Fibroblast of lung (primary cell): ENCODE measurements around the gene PARG.

Experiments used
- EZH2 ChIP-seq: IDR thresholded peaks from 2 replicates; pipeline ENCODE4 v1.5.1; 2012; ENCODE audit warnings: low read length, control low read depth, mild to moderate bottlenecking; ENCODE audit errors: missing control alignments
- TF ChIP-seq, protein P1 (sequence below), 2 donors: IDR thresholded peaks in 1 of 2; conservative IDR thresholded peaks in 1 of 2; 1 replicate in 1 of 2; 2 replicates in 1 of 2; pipeline ENCODE4 v1.5.1; 2011 to 2012; ENCODE audit warnings: low read length in 2 of 2, control low read depth in 1 of 2, inconsistent platforms in 1 of 2, low read depth in 1 of 2, mild to moderate bottlenecking in 1 of 2

DNA sequence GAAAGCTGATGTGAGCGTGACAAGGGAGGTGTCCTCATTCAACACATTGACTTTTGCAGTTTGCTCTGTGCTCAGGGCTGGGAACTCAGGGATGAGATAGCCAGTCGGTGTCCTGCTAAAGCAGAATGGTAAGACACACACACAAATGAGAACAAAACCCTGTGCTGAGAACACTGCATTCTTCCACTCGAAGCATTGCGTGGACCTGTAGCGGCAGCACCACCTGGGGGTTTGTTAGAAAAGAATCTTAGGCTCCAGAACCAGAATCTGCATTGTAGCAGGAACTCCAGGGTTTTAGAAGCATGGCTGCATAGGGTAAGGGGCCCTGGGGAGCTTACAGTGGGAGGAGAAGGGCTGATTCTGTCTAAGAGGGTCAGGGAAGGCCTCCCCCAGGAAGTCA is 158.2 kb downstream of the PARG start:
- TF ChIP-seq, protein P1, sequence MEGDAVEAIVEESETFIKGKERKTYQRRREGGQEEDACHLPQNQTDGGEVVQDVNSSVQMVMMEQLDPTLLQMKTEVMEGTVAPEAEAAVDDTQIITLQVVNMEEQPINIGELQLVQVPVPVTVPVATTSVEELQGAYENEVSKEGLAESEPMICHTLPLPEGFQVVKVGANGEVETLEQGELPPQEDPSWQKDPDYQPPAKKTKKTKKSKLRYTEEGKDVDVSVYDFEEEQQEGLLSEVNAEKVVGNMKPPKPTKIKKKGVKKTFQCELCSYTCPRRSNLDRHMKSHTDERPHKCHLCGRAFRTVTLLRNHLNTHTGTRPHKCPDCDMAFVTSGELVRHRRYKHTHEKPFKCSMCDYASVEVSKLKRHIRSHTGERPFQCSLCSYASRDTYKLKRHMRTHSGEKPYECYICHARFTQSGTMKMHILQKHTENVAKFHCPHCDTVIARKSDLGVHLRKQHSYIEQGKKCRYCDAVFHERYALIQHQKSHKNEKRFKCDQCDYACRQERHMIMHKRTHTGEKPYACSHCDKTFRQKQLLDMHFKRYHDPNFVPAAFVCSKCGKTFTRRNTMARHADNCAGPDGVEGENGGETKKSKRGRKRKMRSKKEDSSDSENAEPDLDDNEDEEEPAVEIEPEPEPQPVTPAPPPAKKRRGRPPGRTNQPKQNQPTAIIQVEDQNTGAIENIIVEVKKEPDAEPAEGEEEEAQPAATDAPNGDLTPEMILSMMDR (conservative IDR thresholded peaks at IDR 0.05 in 1 of 2, IDR thresholded peaks at IDR 0.05 in 1 of 2; ENCODE audit: low read depth in 1 of 2, low read length in 2 of 2): no peak
- no peak for TF ChIP-seq EZH2
